ENCODE data around the gene RENBP.

The RENBP gene

DNA sequence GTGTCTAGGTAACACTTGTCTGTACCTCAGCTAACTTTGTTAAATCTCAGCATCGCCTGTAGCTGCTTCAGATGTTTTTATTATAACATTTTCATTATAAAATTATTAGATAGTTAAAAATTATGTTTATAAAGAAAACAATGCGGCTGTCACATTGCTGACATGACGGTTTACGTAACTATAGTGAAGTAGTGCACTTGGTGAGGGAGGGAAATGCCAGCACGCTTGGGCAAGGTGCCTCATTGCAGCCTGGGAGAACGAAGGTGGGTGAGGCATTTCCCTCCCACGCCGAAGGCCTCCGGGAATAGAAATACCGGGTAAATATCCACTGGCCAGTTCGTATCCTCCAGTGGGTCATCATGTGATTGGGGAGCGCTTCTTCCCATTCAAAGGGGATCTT lies 44.0 kb upstream of the RENBP start:
- Histone ChIP-seq H3K4me1 (ENCODE audit: control insufficient read depth, insufficient read depth, low read length) (no peaks in the 10 kb centered on the region), H3K4me3 (ENCODE audit: low read depth, low read length) (no peak overlapping the region), H3K9me3 (ENCODE audit: control insufficient read depth, insufficient read depth, low read depth, low read length) (no peaks in the 10 kb centered on the region), H3K36me3 (ENCODE audit: control insufficient read depth in 2 of 2, insufficient read depth in 1 of 2, low read length in 2 of 2) (no peaks in the 10 kb centered on the region), H3K27ac (ENCODE audit: extremely low read depth, low read depth, low read length) (no peak overlapping the region)
- ChIA-PET POLR2A (no interaction called here), CTCF (no interaction called here)
- TF ChIP-seq, protein P1, sequence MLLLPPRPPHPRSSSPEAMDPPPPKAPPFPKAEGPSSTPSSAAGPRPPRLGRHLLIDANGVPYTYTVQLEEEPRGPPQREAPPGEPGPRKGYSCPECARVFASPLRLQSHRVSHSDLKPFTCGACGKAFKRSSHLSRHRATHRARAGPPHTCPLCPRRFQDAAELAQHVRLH (tag by site-specific recombination; IDR thresholded peaks at IDR 0.05) = no peak
- TF ChIP-seq, protein P2, sequence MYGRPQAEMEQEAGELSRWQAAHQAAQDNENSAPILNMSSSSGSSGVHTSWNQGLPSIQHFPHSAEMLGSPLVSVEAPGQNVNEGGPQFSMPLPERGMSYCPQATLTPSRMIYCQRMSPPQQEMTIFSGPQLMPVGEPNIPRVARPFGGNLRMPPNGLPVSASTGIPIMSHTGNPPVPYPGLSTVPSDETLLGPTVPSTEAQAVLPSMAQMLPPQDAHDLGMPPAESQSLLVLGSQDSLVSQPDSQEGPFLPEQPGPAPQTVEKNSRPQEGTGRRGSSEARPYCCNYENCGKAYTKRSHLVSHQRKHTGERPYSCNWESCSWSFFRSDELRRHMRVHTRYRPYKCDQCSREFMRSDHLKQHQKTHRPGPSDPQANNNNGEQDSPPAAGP (tag by site-specific recombination; IDR thresholded peaks at IDR 0.05) = no peak
- TF ChIP-seq ZNF48 (tag by site-specific recombination; IDR thresholded peaks at IDR 0.05) = no peak
- TF ChIP-seq TCF7L2 (IDR thresholded peaks at IDR 0.05; ENCODE audit: borderline replicate concordance, low read depth, low read length) = no peak
- TF ChIP-seq WT1 (tag by site-specific recombination; IDR thresholded peaks at IDR 0.05) = no peak
- TF ChIP-seq ZNF707 (tag by site-specific recombination; IDR thresholded peaks at IDR 0.05) = no peak
- no peak for TF ChIP-seq PRDM1 (tag by site-specific recombination; IDR thresholded peaks at IDR 0.05)
- no peak for TF ChIP-seq KLF16 (tag by site-specific recombination; IDR thresholded peaks at IDR 0.05)
- TF ChIP-seq YY2 (tag by site-specific recombination; IDR thresholded peaks at IDR 0.05) = no peak
- TF ChIP-seq ZNF549 (tag by site-specific recombination; IDR thresholded peaks at IDR 0.05) = no peak
- no peak for TF ChIP-seq ZBTB21 (tag by site-specific recombination; IDR thresholded peaks at IDR 0.05)
- no peak for TF ChIP-seq HOXA7 (CRISPR knock-in tag; IDR thresholded peaks at IDR 0.05; ENCODE audit: borderline replicate concordance)
- no peak for TF ChIP-seq ZSCAN16 (tag by site-specific recombination; IDR thresholded peaks at IDR 0.05)
- no peak for TF ChIP-seq KLF7 (tag by site-specific recombination; IDR thresholded peaks at IDR 0.05; ENCODE audit: borderline replicate concordance)
- no peak for TF ChIP-seq ZNF837 (tag by site-specific recombination; IDR thresholded peaks at IDR 0.05)
- TF ChIP-seq IKZF3 (tag by site-specific recombination; IDR thresholded peaks at IDR 0.05) = no peak
- no peak for TF ChIP-seq ZNF624 (tag by site-specific recombination; IDR thresholded peaks at IDR 0.05)
- no peak for TF ChIP-seq ZNF416 (tag by site-specific recombination; IDR thresholded peaks at IDR 0.05)
- TF ChIP-seq ZNF473 (tag by site-specific recombination; IDR thresholded peaks at IDR 0.05) = no peak
- no peak for TF ChIP-seq ZNF501 (tag by site-specific recombination; IDR thresholded peaks at IDR 0.05)

DNA sequence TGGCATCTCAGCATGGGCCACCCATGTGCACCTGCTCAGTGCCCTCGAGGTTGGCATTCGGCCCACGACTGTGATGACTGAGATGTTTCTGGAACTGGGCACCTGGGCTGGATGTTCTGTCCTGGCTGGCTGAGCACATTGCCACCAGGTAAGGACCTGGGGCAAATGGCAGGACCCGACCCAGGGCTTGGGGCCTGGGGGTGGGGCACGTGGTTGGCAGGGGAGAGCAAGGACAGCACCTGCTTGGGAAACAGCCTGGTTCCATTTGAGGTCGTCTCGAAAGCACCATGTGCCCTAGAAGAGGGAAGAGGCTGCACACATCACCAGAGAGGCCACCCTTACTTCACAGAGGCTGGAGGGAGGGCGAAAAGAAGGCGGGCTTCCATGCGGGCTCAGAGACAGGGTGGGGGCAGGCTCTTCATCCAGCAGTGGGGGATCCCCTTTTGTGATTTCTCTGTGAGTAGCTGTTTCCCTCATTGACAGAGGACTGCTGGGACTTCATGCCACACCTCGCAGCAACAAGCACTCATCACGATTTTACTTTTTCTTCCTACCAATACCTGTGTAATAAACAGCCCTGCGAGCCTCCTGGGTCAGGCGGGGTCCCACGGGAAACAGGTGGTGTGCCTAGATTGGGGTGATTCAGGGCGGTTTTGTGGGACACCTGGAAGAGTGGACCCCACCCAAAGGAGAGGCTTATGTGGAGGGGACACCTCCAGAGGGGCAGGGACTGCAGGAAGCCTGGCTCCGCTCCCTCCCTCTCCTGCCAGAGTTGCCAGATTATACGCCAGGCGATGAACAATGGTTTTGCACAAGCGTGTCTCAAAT lies 40.1 kb upstream of the RENBP start:
- ChIA-PET CTCF (interaction anchor here (1.2 kb wide), 1 partner anchor 29 kb away, joined by 4 read pairs; no protein-coding TSS in a partner anchor), POLR2A (no interaction called here)
- no peaks in the 10 kb centered on the region for H3K4me1 ChIP-seq (ENCODE audit: control insufficient read depth, insufficient read depth, low read length)
- H3K4me3 ChIP-seq (ENCODE audit: low read depth, low read length) = no peak overlapping the region
- H3K9me3 ChIP-seq (ENCODE audit: control insufficient read depth, insufficient read depth, low read depth, low read length) = no peaks in the 10 kb centered on the region
- no peak overlapping the region for H3K27ac ChIP-seq (ENCODE audit: extremely low read depth, low read depth, low read length)
- H3K36me3 ChIP-seq (ENCODE audit: control insufficient read depth in 2 of 2, insufficient read depth in 1 of 2, low read length in 2 of 2) = no peaks in the 10 kb centered on the region
- no peak for TF ChIP-seq ZNF558 (tag by site-specific recombination; IDR thresholded peaks at IDR 0.05)
- TF ChIP-seq, protein P3, sequence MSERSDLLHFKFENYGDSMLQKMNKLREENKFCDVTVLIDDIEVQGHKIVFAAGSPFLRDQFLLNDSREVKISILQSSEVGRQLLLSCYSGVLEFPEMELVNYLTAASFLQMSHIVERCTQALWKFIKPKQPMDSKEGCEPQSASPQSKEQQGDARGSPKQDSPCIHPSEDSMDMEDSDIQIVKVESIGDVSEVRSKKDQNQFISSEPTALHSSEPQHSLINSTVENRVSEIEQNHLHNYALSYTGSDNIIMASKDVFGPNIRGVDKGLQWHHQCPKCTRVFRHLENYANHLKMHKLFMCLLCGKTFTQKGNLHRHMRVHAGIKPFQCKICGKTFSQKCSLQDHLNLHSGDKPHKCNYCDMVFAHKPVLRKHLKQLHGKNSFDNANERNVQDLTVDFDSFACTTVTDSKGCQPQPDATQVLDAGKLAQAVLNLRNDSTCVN (tag by site-specific recombination; optimal IDR thresholded peaks at IDR 0.05) = no peak
- no peak for TF ChIP-seq EGR2 (tag by site-specific recombination; IDR thresholded peaks at IDR 0.05; ENCODE audit: low read depth)
- TF ChIP-seq ZNF544 (tag by site-specific recombination; IDR thresholded peaks at IDR 0.05) = no peak
- TF ChIP-seq KLF10 (tag by site-specific recombination; IDR thresholded peaks at IDR 0.05) = no peak
- TF ChIP-seq ZNF19 (tag by site-specific recombination; IDR thresholded peaks at IDR 0.05; ENCODE audit: low read depth) = no peak
- no peak for TF ChIP-seq ZNF561 (tag by site-specific recombination; IDR thresholded peaks at IDR 0.05; ENCODE audit: borderline replicate concordance)
- no peak for TF ChIP-seq ZNF350 (tag by site-specific recombination; IDR thresholded peaks at IDR 0.05)
- no peak for TF ChIP-seq ZNF133 (tag by site-specific recombination; IDR thresholded peaks at IDR 0.05)
- no peak for TF ChIP-seq ZFHX2 (tag by site-specific recombination; conservative IDR thresholded peaks at IDR 0.05)
- TF ChIP-seq, protein P4, sequence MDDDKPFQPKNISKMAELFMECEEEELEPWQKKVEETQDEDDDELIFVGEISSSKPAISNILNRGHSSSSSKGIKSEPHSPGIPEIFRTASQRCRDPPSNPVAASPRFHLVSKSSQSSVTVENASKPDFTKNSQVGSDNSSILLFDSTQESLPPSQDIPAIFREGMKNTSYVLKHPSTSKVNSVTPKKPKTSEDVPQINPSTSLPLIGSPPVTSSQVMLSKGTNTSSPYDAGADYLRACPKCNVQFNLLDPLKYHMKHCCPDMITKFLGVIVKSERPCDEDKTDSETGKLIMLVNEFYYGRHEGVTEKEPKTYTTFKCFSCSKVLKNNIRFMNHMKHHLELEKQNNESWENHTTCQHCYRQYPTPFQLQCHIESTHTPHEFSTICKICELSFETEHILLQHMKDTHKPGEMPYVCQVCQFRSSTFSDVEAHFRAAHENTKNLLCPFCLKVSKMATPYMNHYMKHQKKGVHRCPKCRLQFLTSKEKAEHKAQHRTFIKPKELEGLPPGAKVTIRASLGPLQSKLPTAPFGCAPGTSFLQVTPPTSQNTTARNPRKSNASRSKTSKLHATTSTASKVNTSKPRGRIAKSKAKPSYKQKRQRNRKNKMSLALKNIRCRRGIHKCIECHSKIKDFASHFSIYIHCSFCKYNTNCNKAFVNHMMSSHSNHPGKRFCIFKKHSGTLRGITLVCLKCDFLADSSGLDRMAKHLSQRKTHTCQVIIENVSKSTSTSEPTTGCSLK (tag by site-specific recombination; IDR thresholded peaks at IDR 0.05) = no peak
- TF ChIP-seq, protein P1 (tag by site-specific recombination; IDR thresholded peaks at IDR 0.05) = no peak
- TF ChIP-seq WT1 (tag by site-specific recombination; IDR thresholded peaks at IDR 0.05) = no peak
- no peak for TF ChIP-seq ZNF777 (tag by site-specific recombination; IDR thresholded peaks at IDR 0.05; ENCODE audit: borderline replicate concordance)
- TF ChIP-seq KLF8 (tag by site-specific recombination; IDR thresholded peaks at IDR 0.05) = no peak
